22Rv1 (cell line): ENCODE data around the gene RAB15.

Experiments
- ZFX ChIP-seq: fragments of 450-650 bp; IDR thresholded peaks from 2 replicates; pipeline ENCODE4 v1.6.1; 2017; ENCODE audit warnings: antibody characterized with exemption, borderline replicate concordance
- TF ChIP-seq, protein P1 (sequence below): fragments of 450-650 bp; IDR thresholded peaks from 2 replicates; pipeline ENCODE4 v1.5.1; 2017; ENCODE audit warnings: mild to moderate bottlenecking

DNA sequence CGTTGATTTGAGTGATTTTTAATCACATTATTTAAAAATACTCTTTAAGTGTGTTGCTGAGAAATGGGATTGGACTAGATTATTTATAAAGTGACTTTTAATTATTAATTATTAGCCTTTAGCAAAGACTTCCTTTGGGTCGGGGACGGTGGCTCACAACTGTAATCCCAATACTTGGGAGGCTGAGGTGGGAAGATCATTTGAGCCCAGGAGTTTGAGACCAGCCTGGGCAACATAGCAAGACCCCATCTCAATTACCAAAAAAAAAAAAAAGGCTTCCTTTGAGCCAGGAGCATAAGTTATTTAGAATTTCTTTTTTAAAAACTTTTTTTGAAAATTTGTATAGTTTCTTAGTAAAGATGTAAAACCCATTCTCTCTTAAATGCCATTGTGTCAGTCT, 49.1 kb downstream of the RAB15 start:
- TF ChIP-seq, protein P1, sequence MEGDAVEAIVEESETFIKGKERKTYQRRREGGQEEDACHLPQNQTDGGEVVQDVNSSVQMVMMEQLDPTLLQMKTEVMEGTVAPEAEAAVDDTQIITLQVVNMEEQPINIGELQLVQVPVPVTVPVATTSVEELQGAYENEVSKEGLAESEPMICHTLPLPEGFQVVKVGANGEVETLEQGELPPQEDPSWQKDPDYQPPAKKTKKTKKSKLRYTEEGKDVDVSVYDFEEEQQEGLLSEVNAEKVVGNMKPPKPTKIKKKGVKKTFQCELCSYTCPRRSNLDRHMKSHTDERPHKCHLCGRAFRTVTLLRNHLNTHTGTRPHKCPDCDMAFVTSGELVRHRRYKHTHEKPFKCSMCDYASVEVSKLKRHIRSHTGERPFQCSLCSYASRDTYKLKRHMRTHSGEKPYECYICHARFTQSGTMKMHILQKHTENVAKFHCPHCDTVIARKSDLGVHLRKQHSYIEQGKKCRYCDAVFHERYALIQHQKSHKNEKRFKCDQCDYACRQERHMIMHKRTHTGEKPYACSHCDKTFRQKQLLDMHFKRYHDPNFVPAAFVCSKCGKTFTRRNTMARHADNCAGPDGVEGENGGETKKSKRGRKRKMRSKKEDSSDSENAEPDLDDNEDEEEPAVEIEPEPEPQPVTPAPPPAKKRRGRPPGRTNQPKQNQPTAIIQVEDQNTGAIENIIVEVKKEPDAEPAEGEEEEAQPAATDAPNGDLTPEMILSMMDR = no peak
- TF ChIP-seq ZFX = no peak
